HepG2 (cell line): ENCODE results near the gene CFAP300. TPM values are rescaled to one million over a fixed set of nuclear protein-coding genes. Genes with fewer than 3 reads are reported as not detected.

Source experiments
- ATAC-seq: fragments of 200-7000 bp; cut with Tn5 transposase; 3 replicates; pipeline ENCODE4 v1.9.1; 2020; ENCODE audit warnings: mild to moderate bottlenecking, moderate library complexity
- BruUV-seq: library from RNA; stranded (reverse); fragments of 400-500 nt; replicated peaks from 2 replicates; lab custom pipeline; 2021; lab: Mats Ljungman, UMichigan
- CTCF ChIA-PET: fragments of 300-600 bp; formaldehyde crosslinking; extraction: SDS; loops from one replicate; lab custom pipeline; 2021; ENCODE audit warnings: low total read pairs, inconsistent platforms, low intra/inter-chr PET ratio; lab: Yijun Ruan, JAX
- POLR2A ChIA-PET: fragments of 350-600 bp; sonication (Branson Sonifier 250); formaldehyde crosslinking; loops from one replicate; lab custom pipeline; 2020; ENCODE audit warnings: antibody characterized with exemption, inconsistent platforms; lab: Yijun Ruan, JAX
- DNase-seq: peaks from one replicate; pipeline ENCODE4 v3.0.0-alpha.2; 2015; ENCODE audit warnings: low spot score
- FAIRE-seq: peaks from 3 replicates; lab custom pipeline; 2011; peaks lifted over from hg19 to GRCh38; lab: Jason Lieb, UNC
- H2AFZ ChIP-seq: one replicate; pipeline ENCODE4 v1.6.1; 2011; ENCODE audit warnings: low read length, inconsistent platforms
- H3K27ac ChIP-seq: fragments of 300-600 bp; 3 replicates; pipeline ENCODE4 v1.8.0; 2011; ENCODE audit warnings: mixed run types, mild to moderate bottlenecking, mixed read lengths, low read length, inconsistent platforms; ENCODE audit not compliant: insufficient read depth; ENCODE audit errors: extremely low read length
- H3K27me3 ChIP-seq, 2 experiments: fragments of 200-600 bp in 1 of 2; 2 replicates in 1 of 2; 3 replicates in 1 of 2; pipeline versions ENCODE4 v1.6.0 to v1.8.0; 2011; ENCODE audit warnings: low read length in 2 of 2, mild to moderate bottlenecking in 2 of 2, moderate library complexity in 2 of 2, inconsistent platforms in 1 of 2; ENCODE audit not compliant: insufficient read depth in 2 of 2, control insufficient read depth in 1 of 2
- H3K36me3 ChIP-seq, 2 experiments: fragments of 200-600 bp in 1 of 2; replicated peaks in 1 of 2; 2 replicates in 1 of 2; 3 replicates in 1 of 2; pipeline versions ENCODE4 v1.5.1 to v1.8.0; 2011; ENCODE audit warnings: low read length in 2 of 2, inconsistent platforms in 1 of 2; ENCODE audit not compliant: insufficient read depth in 2 of 2, control insufficient read depth in 1 of 2
- H3K4me1 ChIP-seq: 2 replicates; pipeline ENCODE4 v1.5.1; 2012; ENCODE audit warnings: low read length, inconsistent platforms; ENCODE audit not compliant: insufficient read depth
- H3K4me2 ChIP-seq: 2 replicates; pipeline ENCODE4 v1.6.0; 2011; ENCODE audit warnings: low read depth, low read length, inconsistent platforms
- H3K4me3 ChIP-seq, 3 experiments: fragments of 200-600 bp in 1 of 3; sonication (generic), shearing (Covaris generic) in 1 of 3; replicated peaks in 1 of 3; 2 replicates each; pipeline ENCODE4 v1.5.1; 2011 to 2016; ENCODE audit warnings: low read length in 3 of 3, inconsistent platforms in 2 of 3, low read depth in 2 of 3, mild to moderate bottlenecking in 2 of 3, control low read depth in 1 of 3, mixed read lengths in 1 of 3; ENCODE audit not compliant: insufficient read depth in 1 of 3
- H3K79me2 ChIP-seq: one replicate; pipeline ENCODE4 v1.6.1; 2011; ENCODE audit warnings: low read length, inconsistent platforms; ENCODE audit not compliant: insufficient read depth
- H3K9ac ChIP-seq: 2 replicates; pipeline ENCODE4 v1.6.0; 2011; ENCODE audit warnings: mild to moderate bottlenecking, low read depth, low read length, inconsistent platforms; ENCODE audit not compliant: insufficient read depth
- H3K9me3 ChIP-seq: 2 replicates; pipeline ENCODE4 v1.5.1; 2012; ENCODE audit warnings: mild to moderate bottlenecking, low read length
- H4K20me1 ChIP-seq: 2 replicates; pipeline ENCODE4 v1.6.0; 2011; ENCODE audit warnings: inconsistent platforms, mild to moderate bottlenecking, low read length, moderate library complexity; ENCODE audit not compliant: insufficient read depth
- FOXK1 ChIP-seq: sonication (generic); formaldehyde crosslinking; IDR thresholded peaks from 2 replicates; pipeline ENCODE4 v1.4.0; 2020; ENCODE audit warnings: low read depth, missing genetic modification reagents, borderline replicate concordance
- KDM5A ChIP-seq: fragments of 200-600 bp; sonication (generic); IDR thresholded peaks from 2 replicates; pipeline ENCODE4 v1.7.0; 2018; ENCODE audit warnings: antibody characterized with exemption, mild to moderate bottlenecking, low read length, borderline replicate concordance
- PHF5A ChIP-seq: IDR thresholded peaks from one replicate; pipeline ENCODE4 v1.6.1; 2018; ENCODE audit warnings: low read depth, missing genetic modification reagents; ENCODE audit not compliant: unreplicated experiment
- PRDM4 ChIP-seq: sonication (generic); formaldehyde crosslinking; IDR thresholded peaks from 2 replicates; pipeline ENCODE4 v1.9.0; 2021; ENCODE audit warnings: missing genetic modification reagents, borderline replicate concordance
- RARG ChIP-seq: sonication (generic); formaldehyde crosslinking; IDR thresholded peaks from 2 replicates; pipeline ENCODE4 v1.4.0; 2020; ENCODE audit warnings: low read depth, mild to moderate bottlenecking, missing genetic modification reagents
- REST ChIP-seq, 2 experiments: IDR thresholded peaks; 2 replicates each; pipeline ENCODE4 v1.6.1; 2011 to 2012; ENCODE audit warnings: low read length in 2 of 2, borderline replicate concordance in 1 of 2, low read depth in 1 of 2, mild to moderate bottlenecking in 1 of 2, moderate library complexity in 1 of 2
- REXO4 ChIP-seq: sonication (generic); formaldehyde crosslinking; IDR thresholded peaks from 2 replicates; pipeline ENCODE4 v1.8.0; 2022; ENCODE audit warnings: missing genetic modification reagents, mild to moderate bottlenecking, borderline replicate concordance
- SOX13 ChIP-seq, 3 experiments: fragments of 450-650 bp in 1 of 3; sonication (generic) in 1 of 3; formaldehyde crosslinking in 1 of 3; IDR thresholded peaks in 2 of 3; conservative IDR thresholded peaks in 1 of 3; 2 replicates each; pipeline versions ENCODE4 v1.5.0 to v1.6.1; 2016 to 2020; ENCODE audit warnings: antibody characterized with exemption in 1 of 3, mild to moderate bottlenecking in 1 of 3, missing compliant biosample characterization in 1 of 3, missing genetic modification reagents in 1 of 3, moderate library complexity in 1 of 3
- ZNF432 ChIP-seq: sonication (generic); formaldehyde crosslinking; IDR thresholded peaks from 2 replicates; pipeline ENCODE4 v1.5.0; 2020; ENCODE audit warnings: missing genetic modification reagents, mild to moderate bottlenecking, borderline replicate concordance
- ZNF44 ChIP-seq: sonication (generic); formaldehyde crosslinking; IDR thresholded peaks from 2 replicates; pipeline ENCODE4 v1.5.1; 2020; ENCODE audit warnings: mild to moderate bottlenecking, missing genetic modification reagents
- ZNF879 ChIP-seq: sonication (generic); formaldehyde crosslinking; IDR thresholded peaks from 2 replicates; pipeline ENCODE4 v1.8.1; 2023; ENCODE audit warnings: missing genetic modification reagents
- ZNF891 ChIP-seq: sonication (generic); formaldehyde crosslinking; IDR thresholded peaks from 2 replicates; pipeline ENCODE4 v1.5.0; 2020; ENCODE audit warnings: mild to moderate bottlenecking, missing genetic modification reagents
- WGBS: methylation state at CpG from one replicate; pipeline ENCODE4 v1.1.6; 2017; ENCODE audit warnings: low lambda C conversion rate; 5-methylcytosine and 5-hydroxymethylcytosine counted together
- in situ Hi-C: cut with HindIII; loops from 2 replicates; pipeline ENCODE4 v1.10.0; 2017; ENCODE audit warnings: low pct_unique_long_range_greater_than_20kb; ENCODE audit not compliant: extremely low pct_ligation_motif_present
- intact Hi-C: fragments of 100-400 bp; cut with micrococcal nuclease; formaldehyde crosslinking; loops from one replicate; pipeline ENCODE4 v1.10.0; 2022; ENCODE audit not compliant: unreplicated experiment
- polyA plus RNA-seq, 8 experiments: library from polyadenylated mRNA; depleted of rRNA in 3 of 8; stranded (reverse) in 7 of 8; unstranded in 1 of 8; fragments of >200 nt; fragmentation: Illumina TruSeq in 4 of 8; extraction: Trizol in 4 of 8; gene quantifications; 2 replicates each; pipeline versions ENCODE4 v1.2.1 to v1.2.3, GENCODE V29; 2011 to 2016; ENCODE audit warnings: low read depth in 4 of 8, missing spikeins in 1 of 8, mixed read lengths in 1 of 8; ENCODE audit not compliant: insufficient read depth in 1 of 8
- total RNA-seq, 5 experiments: library from RNA; depleted of rRNA; stranded (reverse); fragments of >200 nt; fragmentation: Illumina TruSeq; extraction: Trizol; gene quantifications; 2 replicates each; pipeline ENCODE4 v1.2.3, GENCODE V29; 2016; ENCODE audit warnings: low read depth in 1 of 5
- TF ChIP-seq, protein P1 (sequence below): conservative IDR thresholded peaks from 2 replicates; pipeline ENCODE4 v1.6.1; 2018; ENCODE audit warnings: missing genetic modification reagents

Gene CFAP300
- total and polyA plus RNA-seq, 2 of the 13 experiments (the other 11 are each of a cell fraction or from before 2014, with no cell fraction given), result not detected

- Histone ChIP-seq H2AFZ (no peak overlapping the region), H3K4me2 (no peak overlapping the region), H3K36me3 (no peaks in the 10 kb centered on the region), H3K27me3 (no peaks in the 10 kb centered on the region), H3K9ac (no peak overlapping the region), H3K4me3 (no peak overlapping the region), H3K79me2 (no peaks in the 10 kb centered on the region), H3K9me3 (no peaks in the 10 kb centered on the region), H4K20me1 (no peaks in the 10 kb centered on the region), H3K27ac (no peak overlapping the region), H3K4me1 (peaks cover 13% of the 10 kb centered on the region)
- no peak for DNase-seq
- 97% methylated on average over 3 of the region's 3 CpGs for WGBS
- FAIRE-seq, result no peak
- no TSS peak for BruUV-seq
- no peak for TF ChIP-seq RARG
- no peak for TF ChIP-seq ZNF891 (CRISPR knock-in tag)
- TF ChIP-seq PRDM4, result no peak
- no peak for TF ChIP-seq FOXK1
- no peak for TF ChIP-seq PHF5A (CRISPR knock-in tag)
- TF ChIP-seq ZNF432 (CRISPR knock-in tag), result no peak
- TF ChIP-seq SOX13 (IDR thresholded peaks at IDR 0.05), result no peak
- no peak for TF ChIP-seq SOX13 (CRISPR knock-in tag; conservative IDR thresholded peaks at IDR 0.05 in 1 of 2, IDR thresholded peaks at IDR 0.05 in 1 of 2)
- TF ChIP-seq, protein P1, sequence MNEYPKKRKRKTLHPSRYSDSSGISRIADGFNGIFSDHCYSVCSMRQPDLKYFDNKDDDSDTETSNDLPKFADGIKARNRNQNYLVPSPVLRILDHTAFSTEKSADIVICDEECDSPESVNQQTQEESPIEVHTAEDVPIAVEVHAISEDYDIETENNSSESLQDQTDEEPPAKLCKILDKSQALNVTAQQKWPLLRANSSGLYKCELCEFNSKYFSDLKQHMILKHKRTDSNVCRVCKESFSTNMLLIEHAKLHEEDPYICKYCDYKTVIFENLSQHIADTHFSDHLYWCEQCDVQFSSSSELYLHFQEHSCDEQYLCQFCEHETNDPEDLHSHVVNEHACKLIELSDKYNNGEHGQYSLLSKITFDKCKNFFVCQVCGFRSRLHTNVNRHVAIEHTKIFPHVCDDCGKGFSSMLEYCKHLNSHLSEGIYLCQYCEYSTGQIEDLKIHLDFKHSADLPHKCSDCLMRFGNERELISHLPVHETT (CRISPR knock-in tag), result no peak
- no peak for TF ChIP-seq ZNF879 (CRISPR knock-in tag)
- no peak for TF ChIP-seq KDM5A
- no peak for TF ChIP-seq REXO4 (CRISPR knock-in tag)
- no peak for TF ChIP-seq REST (IDR thresholded peaks at IDR 0.05; ENCODE audit: borderline replicate concordance in 1 of 2, low read depth in 1 of 2, low read length in 2 of 2)
- no peak for TF ChIP-seq ZNF44 (CRISPR knock-in tag)
- intact Hi-C loops (no loop called here), in situ Hi-C loops (loop anchor here (10.0 to 25.0 kb wide), 2 partner anchors 77 to 564 kb away; no protein-coding TSS in a partner anchor)
- POLR2A ChIA-PET, result no interaction called here
- CTCF ChIA-PET, result no interaction called here
- no peak for ATAC-seq
Observed at GRCh38 chr11:102001657-102002338, 45.4 kb upstream of the CFAP300 start.
